Activated CD4-positive, alpha-beta T cell treated with anti-CD3 and anti-CD28 coated beads for 4 hours (primary cell): ENCODE measurements around the gene NCKAP5.

Experiments
- DNase-seq, 2 donors: peaks; one replicate each; pipeline ENCODE4 v3.0.0-alpha.2; 2020

The NCKAP5 gene

DNA sequence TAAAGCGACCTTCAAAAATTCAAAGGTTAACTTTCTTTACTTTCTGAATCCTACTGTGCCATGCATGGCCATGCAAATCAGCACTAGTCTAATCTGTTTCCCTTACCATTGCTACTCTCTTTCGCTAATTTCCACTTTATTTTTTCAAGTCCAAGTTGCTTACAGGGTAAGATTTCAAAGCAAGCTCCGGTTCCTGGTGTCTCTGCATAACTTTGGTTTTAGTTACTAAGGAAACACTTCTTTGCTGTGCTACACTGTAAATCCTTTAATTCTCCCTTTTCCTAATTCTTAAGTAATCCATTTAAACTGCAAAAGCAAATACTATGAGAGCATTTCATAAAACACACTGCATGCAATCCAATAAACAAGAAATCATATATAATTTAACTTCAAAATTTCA, 514.7 kb downstream of the NCKAP5 start:
- DNase-seq, result no peak

- no peak for DNase-seq
Measured at GRCh38 chr2:133045787-133046186, 522.5 kb downstream of the NCKAP5 start.

DNA sequence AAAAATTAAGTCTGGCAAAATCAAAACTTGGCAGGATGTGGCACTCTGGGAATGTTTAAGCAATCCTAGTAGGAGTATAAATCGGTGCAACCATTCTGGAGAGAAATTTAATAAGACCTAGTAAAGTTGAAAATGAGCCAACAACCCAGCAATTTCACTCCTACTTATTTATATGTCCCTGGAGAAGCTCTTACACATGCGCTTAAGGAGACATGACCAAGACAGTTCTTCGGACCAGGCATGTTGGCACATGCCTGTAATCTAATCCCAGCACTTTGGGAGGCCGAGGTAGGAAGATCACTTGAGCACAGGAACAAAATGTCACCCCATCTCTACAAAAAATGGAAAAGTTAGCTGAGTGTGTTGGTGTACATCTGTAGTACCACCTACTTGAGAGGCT, 523.7 kb downstream of the NCKAP5 start:
- DNase-seq, result no peak

GRCh38 chr2:133040170-133040569, 528.1 kb downstream of the NCKAP5 start:
- DNase-seq, result no peak

DNA sequence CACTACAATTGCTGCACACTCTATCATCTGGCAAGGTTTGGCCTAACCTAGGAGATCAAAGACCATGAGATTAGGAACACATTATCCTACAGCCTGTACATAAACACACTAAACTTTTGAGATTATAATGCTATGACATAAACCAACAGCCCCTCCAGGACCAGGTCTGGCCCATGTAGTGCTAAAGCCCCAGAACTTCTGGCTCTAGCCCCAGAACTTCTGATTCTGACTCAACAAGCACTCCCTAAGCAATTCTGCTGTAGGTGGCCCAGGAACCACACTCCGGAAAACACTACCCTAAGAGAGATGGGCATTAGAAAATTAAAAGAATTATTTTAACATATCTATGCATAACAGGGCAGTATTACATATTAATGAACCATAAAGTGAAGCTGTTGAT, 528.7 kb downstream of the NCKAP5 start:
- no peak for DNase-seq

GRCh38 chr2:133026536-133027177, 541.6 kb downstream of the NCKAP5 start:
- no peak for DNase-seq

GRCh38 chr2:133025004-133025403, 543.3 kb downstream of the NCKAP5 start:
- DNase-seq, result no peak

GRCh38 chr2:133012847-133013734, 555.2 kb downstream of the NCKAP5 start:
- DNase-seq, result no peak

GRCh38 chr2:133004623-133005022, 563.6 kb downstream of the NCKAP5 start:
- DNase-seq, result no peak

- no peak for DNase-seq
Measured at GRCh38 chr2:132999421-132999820, 568.8 kb downstream of the NCKAP5 start.

DNA sequence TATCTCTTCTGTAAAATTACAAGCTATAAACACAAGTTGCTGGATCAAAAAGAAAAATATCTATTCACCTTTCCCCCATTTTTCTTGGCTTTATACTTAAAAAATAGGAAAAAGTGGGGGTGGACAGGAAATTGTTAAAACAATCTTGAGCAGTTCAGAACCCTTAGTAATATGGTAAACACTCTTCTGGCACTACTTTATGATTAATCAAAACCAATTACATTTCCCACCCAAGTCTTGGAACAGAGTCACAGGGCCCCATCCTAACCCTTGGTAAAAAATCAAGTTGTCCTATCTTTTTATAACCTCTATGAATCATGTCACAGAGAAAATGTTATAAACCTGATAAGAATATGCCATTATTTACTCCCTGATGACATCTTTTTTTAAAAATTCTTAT, 570.0 kb downstream of the NCKAP5 start:
- DNase-seq, result no peak

GRCh38 chr2:132991471-132992045, 576.7 kb downstream of the NCKAP5 start:
- no peak for DNase-seq

DNA sequence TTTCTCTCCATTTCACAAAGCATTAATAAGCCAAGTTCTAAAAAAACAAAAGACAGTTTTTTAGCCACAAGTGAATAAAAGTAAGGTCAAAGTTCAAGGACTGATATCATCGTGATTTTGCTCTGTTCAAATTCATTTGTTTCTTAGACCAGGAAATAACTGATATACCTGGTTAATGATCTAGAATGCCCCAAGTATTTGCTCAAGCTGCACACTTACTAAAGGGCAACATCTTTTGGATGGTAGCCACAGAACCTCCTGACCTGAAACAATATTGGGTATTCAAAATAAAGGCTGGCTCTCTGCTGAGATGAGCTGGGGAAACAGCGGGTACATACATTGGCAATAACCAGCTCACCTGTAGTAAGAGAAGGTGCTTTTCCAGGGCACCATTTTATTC, 583.5 kb downstream of the NCKAP5 start:
- DNase-seq, result no peak

- DNase-seq, result no peak
Measured at GRCh38 chr2:132980304-132980703, 588.0 kb downstream of the NCKAP5 start.

DNA sequence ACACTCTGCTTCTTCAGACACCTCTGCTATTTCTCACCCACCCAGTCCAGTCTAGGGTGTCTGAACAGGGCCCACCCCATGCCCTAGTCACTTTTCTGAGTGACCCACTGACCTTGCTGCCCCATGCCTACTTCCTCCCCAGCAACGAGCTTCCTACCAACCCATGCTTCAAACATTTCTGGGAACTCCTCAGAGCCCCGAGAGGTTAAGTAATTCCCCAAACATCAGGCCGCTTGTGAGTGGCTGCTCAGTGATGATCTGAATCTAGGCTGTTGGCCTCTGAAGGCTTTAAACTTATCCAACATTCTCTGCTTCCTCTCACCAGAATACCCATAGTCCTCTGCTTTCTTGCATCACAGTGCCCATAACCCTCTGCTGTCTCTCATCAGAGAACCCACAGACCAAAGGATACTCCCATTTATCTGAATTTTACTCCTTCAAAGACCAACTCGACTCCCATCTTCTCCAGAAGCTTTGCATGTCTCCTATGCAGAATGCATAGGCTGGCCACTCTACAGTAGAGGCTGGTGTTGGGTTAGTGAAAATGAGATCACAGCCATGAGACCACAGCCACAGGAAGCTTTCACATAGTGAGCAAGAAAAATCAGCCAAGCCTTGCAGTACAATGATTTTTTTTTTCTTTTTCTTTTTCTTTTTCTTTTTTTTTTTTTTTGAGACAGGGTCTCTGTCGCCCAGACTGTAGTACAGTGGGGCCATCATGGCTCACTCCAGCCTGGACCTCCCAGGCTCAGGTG, 588.7 kb downstream of the NCKAP5 start:
- no peak for DNase-seq

- no peak for DNase-seq
Measured at GRCh38 chr2:132978840-132979239, 589.4 kb downstream of the NCKAP5 start.

DNA sequence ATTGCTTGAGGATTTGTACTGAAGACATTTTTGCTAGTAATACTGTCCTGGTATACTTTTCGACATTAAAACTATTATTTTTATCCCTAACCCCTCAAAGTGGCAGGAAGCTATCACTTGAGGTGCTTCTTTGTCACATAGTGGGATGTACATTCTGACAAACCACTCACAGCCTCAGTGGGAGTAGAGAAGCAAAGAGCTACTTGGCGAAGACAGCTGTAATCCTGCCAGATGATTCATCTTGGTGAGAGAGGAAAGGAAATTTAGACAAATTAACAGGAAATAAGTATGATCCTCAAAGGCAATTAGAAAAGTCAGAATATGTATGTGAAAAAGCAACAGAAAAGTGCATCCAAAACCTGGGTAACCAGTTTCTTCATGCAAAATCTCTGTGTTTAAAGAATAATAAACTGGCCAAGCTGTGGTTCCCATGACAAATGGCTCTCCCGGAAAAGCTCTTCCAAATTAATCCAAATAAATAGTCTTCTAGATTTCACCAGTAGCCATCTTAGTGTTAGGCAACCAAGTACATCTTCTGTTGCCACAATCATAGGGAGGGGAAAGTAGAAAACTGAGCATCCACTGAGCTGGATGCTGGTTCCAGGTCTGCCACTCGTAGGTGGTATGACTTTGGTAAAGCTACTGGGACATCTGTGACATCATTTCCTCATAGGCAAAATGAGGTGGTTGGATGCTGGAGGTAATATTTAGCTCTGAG, 590.3 kb downstream of the NCKAP5 start:
- no peak for DNase-seq

GRCh38 chr2:132975193-132976105, 592.8 kb downstream of the NCKAP5 start:
- DNase-seq, result no peak

- no peak for DNase-seq
Measured at GRCh38 chr2:132974467-132975095, 593.7 kb downstream of the NCKAP5 start.

DNA sequence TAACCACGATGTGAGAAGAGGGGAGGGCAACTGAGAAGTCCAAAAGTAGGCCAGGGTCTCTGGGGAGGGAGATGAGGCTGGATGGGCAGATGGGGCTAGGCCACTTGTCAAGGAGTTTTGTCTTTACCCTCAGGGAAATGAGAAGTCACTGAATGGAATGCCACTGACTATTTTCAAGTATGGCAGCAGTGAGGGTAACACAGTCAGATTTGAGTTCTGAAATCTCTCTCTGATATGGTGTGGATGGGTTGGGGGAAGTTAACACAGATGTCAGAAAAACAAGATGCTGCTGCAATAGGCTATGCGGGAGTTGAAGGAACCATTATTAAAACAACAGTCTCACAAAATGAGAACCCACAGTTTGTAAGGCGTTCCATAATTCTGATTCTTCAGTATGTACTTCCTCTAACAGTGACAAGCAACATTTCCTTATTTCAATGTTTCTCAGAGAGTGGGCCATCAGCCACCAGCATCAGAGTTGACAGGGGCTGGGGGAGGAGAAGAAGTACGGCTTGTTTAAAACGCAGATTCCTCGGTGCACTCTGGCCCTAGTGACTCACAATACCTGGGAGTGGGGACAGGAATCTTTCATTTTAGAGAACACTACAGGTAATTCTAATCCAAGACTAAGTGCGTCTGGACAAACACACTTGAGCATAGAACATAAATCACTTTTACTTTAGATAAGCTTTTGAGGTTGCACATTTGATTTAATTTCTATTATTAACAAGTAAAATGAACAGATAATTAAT, 596.8 kb downstream of the NCKAP5 start:
- DNase-seq, result no peak
